SK-N-SH (cell line): ENCODE data around the gene ZNF532.

Experiments used
- GATA2 ChIP-seq: sonication (generic); formaldehyde crosslinking; IDR thresholded peaks from 2 replicates; pipeline ENCODE4 v1.5.0; 2020; ENCODE audit warnings: mild to moderate bottlenecking, missing genetic modification reagents
- MXI1 ChIP-seq: IDR thresholded peaks from 2 replicates; pipeline ENCODE4 v1.6.1; 2012; ENCODE audit warnings: mild to moderate bottlenecking, low read depth, low read length, improper control_type of control experiment
- POLR2AphosphoS5 ChIP-seq: IDR thresholded peaks from 2 replicates; pipeline ENCODE4 v1.6.1; 2012; ENCODE audit warnings: low read depth, low read length
- RCOR1 ChIP-seq: fragments of 150-350 bp; IDR thresholded peaks from 2 replicates; pipeline ENCODE4 v1.6.1; 2017; ENCODE audit warnings: antibody characterized with exemption, low read length
- RFX5 ChIP-seq: IDR thresholded peaks from 2 replicates; pipeline ENCODE4 v1.6.1; 2012; ENCODE audit warnings: mild to moderate bottlenecking, improper control_type of control experiment, low read length
- SMC3 ChIP-seq: IDR thresholded peaks from 2 replicates; pipeline ENCODE4 v1.6.1; 2012; ENCODE audit warnings: low read depth, low read length, improper control_type of control experiment
- TF ChIP-seq, protein P1 (sequence below): fragments of 200-600 bp; sonication (generic); IDR thresholded peaks from 2 replicates; pipeline ENCODE4 v1.6.1; 2017; ENCODE audit warnings: antibody characterized with exemption, mild to moderate bottlenecking, moderate library complexity

- TF ChIP-seq RFX5 (no peak), MXI1 (no peak), SMC3 (no peak), POLR2AphosphoS5 (no peak), GATA2 (CRISPR knock-in tag) (no peak), RCOR1 (no peak)
- TF ChIP-seq, protein P1, sequence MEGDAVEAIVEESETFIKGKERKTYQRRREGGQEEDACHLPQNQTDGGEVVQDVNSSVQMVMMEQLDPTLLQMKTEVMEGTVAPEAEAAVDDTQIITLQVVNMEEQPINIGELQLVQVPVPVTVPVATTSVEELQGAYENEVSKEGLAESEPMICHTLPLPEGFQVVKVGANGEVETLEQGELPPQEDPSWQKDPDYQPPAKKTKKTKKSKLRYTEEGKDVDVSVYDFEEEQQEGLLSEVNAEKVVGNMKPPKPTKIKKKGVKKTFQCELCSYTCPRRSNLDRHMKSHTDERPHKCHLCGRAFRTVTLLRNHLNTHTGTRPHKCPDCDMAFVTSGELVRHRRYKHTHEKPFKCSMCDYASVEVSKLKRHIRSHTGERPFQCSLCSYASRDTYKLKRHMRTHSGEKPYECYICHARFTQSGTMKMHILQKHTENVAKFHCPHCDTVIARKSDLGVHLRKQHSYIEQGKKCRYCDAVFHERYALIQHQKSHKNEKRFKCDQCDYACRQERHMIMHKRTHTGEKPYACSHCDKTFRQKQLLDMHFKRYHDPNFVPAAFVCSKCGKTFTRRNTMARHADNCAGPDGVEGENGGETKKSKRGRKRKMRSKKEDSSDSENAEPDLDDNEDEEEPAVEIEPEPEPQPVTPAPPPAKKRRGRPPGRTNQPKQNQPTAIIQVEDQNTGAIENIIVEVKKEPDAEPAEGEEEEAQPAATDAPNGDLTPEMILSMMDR: no peak
Measured at GRCh38 chr18:59009846-59010245, 145.2 kb downstream of the ZNF532 start.
